SU-DHL-6 (cell line): ENCODE results near the gene DCD.

ENCODE experiments used
- CTCF ChIP-seq: fragments of 200-600 bp; sonication (generic); IDR thresholded peaks from one replicate; pipeline ENCODE4 v1.5.1; 2017; ENCODE audit warnings: antibody characterized with exemption, mild to moderate bottlenecking, low read length, moderate library complexity; ENCODE audit not compliant: insufficient read depth, poor library complexity, severe bottlenecking
- EZH2phosphoT487 ChIP-seq: fragments of 200-600 bp; sonication (generic), shearing (Covaris generic); conservative IDR thresholded peaks from 2 replicates; pipeline ENCODE4 v1.6.1; 2018; ENCODE audit warnings: mild to moderate bottlenecking, antibody characterized with exemption, low read length, moderate library complexity, mixed read lengths

GRCh38 chr12:54603872-54604271 is 44.3 kb downstream of the DCD start:
- TF ChIP-seq CTCF (no peak), EZH2phosphoT487 (no peak)
